NT2/D1 (cell line): Measurements from ENCODE around the gene SPATS1.
A peak's percentile ranks its signal among the peaks of the same experiment; 100 is the strongest.

Experiments used
- YY1 ChIP-seq: IDR thresholded peaks from 2 replicates; pipeline ENCODE4 v1.6.1; 2011; ENCODE audit not compliant: insufficient read length, insufficient read depth
- ZNF274 ChIP-seq: IDR thresholded peaks from 2 replicates; pipeline ENCODE4 v1.6.1; 2011; ENCODE audit warnings: mild to moderate bottlenecking, low read depth, low read length

GRCh38 chr6:44312901-44313788 lies 29.3 kb upstream of the SPATS1 start, which contains the start of gene AARS2:
- TF ChIP-seq ZNF274 (no peak), YY1 (peak; percentile 63)
